NCI-H1694 (cell line): ENCODE data around the gene F5.

Experiments used
- DNase-seq: peaks from one replicate; lab custom pipeline; 2025; lab: John Stamatoyannopoulos, UW

Gene F5

GRCh38 chr1:169588112-169588511, 1.8 kb upstream of the F5 start:
- DNase-seq, result no peak

- DNase-seq, result no peak
These were observed 250 bp downstream of the F5 start for GRCh38 chr1:169586067-169586394.

GRCh38 chr1:169585181-169585580, 1.1 kb downstream of the F5 start:
- DNase-seq, result no peak

- DNase-seq, result no peak
These were observed 1.7 kb downstream of the F5 start for GRCh38 chr1:169584483-169585144.

GRCh38 chr1:169577981-169578738, 8.1 kb downstream of the F5 start:
- DNase-seq, result no peak

- peak; percentile 56 for DNase-seq
These were observed 9.3 kb downstream of the F5 start for GRCh38 chr1:169576935-169577331.

- peak; percentile 79 for DNase-seq
These were observed 9.9 kb downstream of the F5 start for GRCh38 chr1:169576241-169576934.

GRCh38 chr1:169574336-169574735, 11.9 kb downstream of the F5 start:
- no peak for DNase-seq

- no peak for DNase-seq
These were observed 14.1 kb downstream of the F5 start for GRCh38 chr1:169572187-169572586.

GRCh38 chr1:169571450-169571849, 14.8 kb downstream of the F5 start:
- DNase-seq, result no peak

- no peak for DNase-seq
These were observed 16.1 kb downstream of the F5 start for GRCh38 chr1:169570172-169570574.

- no peak for DNase-seq
These were observed 17.8 kb downstream of the F5 start for GRCh38 chr1:169568497-169568896.

GRCh38 chr1:169565335-169566271, 20.7 kb downstream of the F5 start:
- DNase-seq, result no peak

GRCh38 chr1:169563650-169564049, 22.6 kb downstream of the F5 start:
- DNase-seq, result no peak

GRCh38 chr1:169563019-169563615, 23.2 kb downstream of the F5 start:
- DNase-seq, result no peak

GRCh38 chr1:169561692-169562091, 24.6 kb downstream of the F5 start:
- no peak for DNase-seq

- no peak for DNase-seq
These were observed 29.1 kb downstream of the F5 start for GRCh38 chr1:169557131-169557530.

GRCh38 chr1:169550294-169550693, 36.0 kb downstream of the F5 start:
- DNase-seq, result peak; percentile 66

GRCh38 chr1:169548282-169548681, 38.0 kb downstream of the F5 start:
- no peak for DNase-seq

- DNase-seq, result peak; percentile 66
These were observed 39.9 kb downstream of the F5 start for GRCh38 chr1:169546087-169546995.

- DNase-seq, result no peak
These were observed 40.8 kb downstream of the F5 start for GRCh38 chr1:169545472-169545871.
